ENCODE data around the gene TYROBP.
A peak's percentile ranks its signal among the peaks of the same experiment; 100 is the strongest.

The TYROBP gene

DNA sequence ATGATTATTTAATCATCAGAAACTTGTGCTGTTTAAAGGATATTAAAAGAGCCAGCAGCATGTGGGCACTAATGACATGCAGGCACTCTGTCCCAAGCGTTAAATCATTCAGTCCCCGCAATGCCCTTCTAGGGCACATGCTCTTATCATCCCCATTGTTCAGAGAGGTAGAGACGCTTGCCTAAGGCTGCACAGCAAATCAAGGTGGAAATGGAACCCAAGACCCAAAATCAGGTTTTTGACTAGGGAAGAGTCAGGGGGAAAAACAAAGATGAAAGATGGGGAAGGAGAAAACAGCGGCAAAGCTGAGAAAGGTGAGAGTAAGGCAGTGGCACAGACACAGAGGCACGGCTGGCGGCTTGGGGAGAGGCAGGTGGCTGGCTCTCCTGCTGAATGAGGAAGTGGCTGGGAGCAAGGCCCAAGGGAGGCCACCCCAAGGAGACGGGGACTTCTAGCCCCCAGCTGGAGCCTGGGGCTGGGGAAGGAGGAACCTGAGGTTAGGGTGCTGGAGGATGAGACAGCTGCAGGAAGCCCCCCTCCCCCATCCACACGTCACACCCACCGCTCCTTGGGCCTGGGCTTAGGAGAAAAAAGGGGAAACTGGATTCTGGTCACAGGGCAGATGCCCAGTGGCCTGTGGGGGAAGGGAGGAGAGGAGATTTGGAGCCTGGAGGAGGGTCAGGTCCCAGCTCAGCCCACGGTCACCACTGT lies 1.0 kb upstream of the TYROBP start:
- H3K27me3 ChIP-seq (ENCODE audit: insufficient read depth, low read depth), result peaks cover 2% of the 10 kb centered on the region; the same call in 1 of the 2 replicates
- no peak overlapping the region for H2AFZ ChIP-seq (ENCODE audit: low read depth)
- H3K4me1 ChIP-seq (ENCODE audit: low read depth, poor library complexity, severe bottlenecking), result no peaks in the 10 kb centered on the region
- no peak overlapping the region for H3K4me2 ChIP-seq
- H3K36me3 ChIP-seq (ENCODE audit: insufficient read depth), result no peaks in the 10 kb centered on the region
- no peaks in the 10 kb centered on the region for H3K79me2 ChIP-seq (ENCODE audit: insufficient read depth, low read depth)
- no peak overlapping the region for H3K4me3 ChIP-seq (IDR thresholded peaks at IDR 0.05; ENCODE audit: insufficient read depth, low read depth, low read length)
- H4K20me1 ChIP-seq (ENCODE audit: insufficient read depth), result no peaks in the 10 kb centered on the region
- no peak overlapping the region for H3K9ac ChIP-seq
- H3K27ac ChIP-seq, result no peak overlapping the region
- TF ChIP-seq, protein P1, sequence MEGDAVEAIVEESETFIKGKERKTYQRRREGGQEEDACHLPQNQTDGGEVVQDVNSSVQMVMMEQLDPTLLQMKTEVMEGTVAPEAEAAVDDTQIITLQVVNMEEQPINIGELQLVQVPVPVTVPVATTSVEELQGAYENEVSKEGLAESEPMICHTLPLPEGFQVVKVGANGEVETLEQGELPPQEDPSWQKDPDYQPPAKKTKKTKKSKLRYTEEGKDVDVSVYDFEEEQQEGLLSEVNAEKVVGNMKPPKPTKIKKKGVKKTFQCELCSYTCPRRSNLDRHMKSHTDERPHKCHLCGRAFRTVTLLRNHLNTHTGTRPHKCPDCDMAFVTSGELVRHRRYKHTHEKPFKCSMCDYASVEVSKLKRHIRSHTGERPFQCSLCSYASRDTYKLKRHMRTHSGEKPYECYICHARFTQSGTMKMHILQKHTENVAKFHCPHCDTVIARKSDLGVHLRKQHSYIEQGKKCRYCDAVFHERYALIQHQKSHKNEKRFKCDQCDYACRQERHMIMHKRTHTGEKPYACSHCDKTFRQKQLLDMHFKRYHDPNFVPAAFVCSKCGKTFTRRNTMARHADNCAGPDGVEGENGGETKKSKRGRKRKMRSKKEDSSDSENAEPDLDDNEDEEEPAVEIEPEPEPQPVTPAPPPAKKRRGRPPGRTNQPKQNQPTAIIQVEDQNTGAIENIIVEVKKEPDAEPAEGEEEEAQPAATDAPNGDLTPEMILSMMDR (conservative IDR thresholded peaks at IDR 0.05; ENCODE audit: low read depth, low read length), result no peak

DNA sequence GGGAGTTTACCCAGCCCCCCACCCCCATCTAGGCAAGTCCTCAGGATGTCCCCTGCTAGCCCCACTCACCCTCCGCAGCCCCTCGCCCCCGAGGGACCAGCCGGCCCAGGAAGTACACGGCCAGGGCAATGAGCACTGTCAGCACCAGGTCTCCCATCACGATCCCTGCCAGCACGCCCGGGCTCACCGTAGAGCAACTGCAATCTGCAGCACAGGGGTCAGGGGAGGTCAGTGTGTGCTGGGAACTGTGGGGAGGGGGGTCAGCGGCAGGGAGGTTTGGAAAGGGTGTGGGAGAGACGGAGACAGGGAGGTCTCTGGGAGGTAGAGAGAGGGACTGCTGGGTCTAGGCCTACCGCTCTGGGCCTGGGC lies 734 bp downstream of the TYROBP start:
- peaks cover 9% of the 10 kb centered on the region for H3K4me1 ChIP-seq (ENCODE audit: low read depth, poor library complexity, severe bottlenecking)
- TF ChIP-seq, protein P1 (conservative IDR thresholded peaks at IDR 0.05; ENCODE audit: low read depth, low read length), result no peak
- no peaks in the 10 kb centered on the region for H3K36me3 ChIP-seq (ENCODE audit: insufficient read depth)
- H4K20me1 ChIP-seq (ENCODE audit: insufficient read depth), result no peaks in the 10 kb centered on the region
- no peak overlapping the region for H3K27ac ChIP-seq
- no peaks in the 10 kb centered on the region for H3K79me2 ChIP-seq (ENCODE audit: insufficient read depth, low read depth)
- H2AFZ ChIP-seq (ENCODE audit: low read depth), result no peak overlapping the region
- H3K4me2 ChIP-seq, result no peak overlapping the region
- H3K9ac ChIP-seq, result no peak overlapping the region
- H3K4me3 ChIP-seq (IDR thresholded peaks at IDR 0.05; ENCODE audit: insufficient read depth, low read depth, low read length), result no peak overlapping the region
- H3K27me3 ChIP-seq (ENCODE audit: insufficient read depth, low read depth), result peaks cover 2% of the 10 kb centered on the region; the same call in 1 of the 2 replicates

DNA sequence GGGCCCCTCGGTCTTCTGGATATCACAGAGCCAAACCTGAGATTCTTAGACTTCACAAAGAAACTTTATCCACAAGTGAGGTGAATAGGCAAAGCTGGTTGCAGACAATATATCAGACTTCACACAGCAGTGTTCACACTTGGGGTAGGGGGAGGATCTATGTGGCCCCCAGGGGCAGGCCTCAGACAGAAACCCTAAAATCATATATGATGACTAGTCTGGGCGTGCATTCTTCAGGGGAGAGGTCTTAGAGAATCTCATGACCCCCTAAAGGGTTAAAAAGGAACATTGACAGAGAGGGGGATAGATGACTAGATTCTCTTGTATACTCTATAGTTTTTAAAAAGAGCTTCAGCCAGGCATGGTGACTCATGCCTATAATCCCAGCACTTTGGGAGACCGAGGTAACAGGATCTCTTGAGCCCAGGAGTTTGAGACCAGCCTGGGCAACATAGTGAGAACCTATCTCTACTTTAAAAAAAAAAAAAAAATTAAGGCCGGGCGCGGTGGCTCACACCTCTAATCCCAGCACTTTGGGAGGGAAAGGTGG lies 2.8 kb downstream of the TYROBP start:
- Histone ChIP-seq H3K9ac (no peak overlapping the region), H2AFZ (ENCODE audit: low read depth) (no peak overlapping the region), H3K36me3 (ENCODE audit: insufficient read depth) (no peaks in the 10 kb centered on the region), H3K27me3 (ENCODE audit: insufficient read depth, low read depth) (no peaks in the 10 kb centered on the region), H3K4me1 (ENCODE audit: low read depth, poor library complexity, severe bottlenecking) (peaks cover 18% of the 10 kb centered on the region), H3K27ac (no peak overlapping the region), H4K20me1 (ENCODE audit: insufficient read depth) (no peaks in the 10 kb centered on the region), H3K4me2 (no peak overlapping the region), H3K4me3 (IDR thresholded peaks at IDR 0.05; ENCODE audit: insufficient read depth, low read depth, low read length) (no peak overlapping the region), H3K79me2 (ENCODE audit: insufficient read depth, low read depth) (no peaks in the 10 kb centered on the region)
- TF ChIP-seq, protein P1 (conservative IDR thresholded peaks at IDR 0.05; ENCODE audit: low read depth, low read length), result no peak

DNA sequence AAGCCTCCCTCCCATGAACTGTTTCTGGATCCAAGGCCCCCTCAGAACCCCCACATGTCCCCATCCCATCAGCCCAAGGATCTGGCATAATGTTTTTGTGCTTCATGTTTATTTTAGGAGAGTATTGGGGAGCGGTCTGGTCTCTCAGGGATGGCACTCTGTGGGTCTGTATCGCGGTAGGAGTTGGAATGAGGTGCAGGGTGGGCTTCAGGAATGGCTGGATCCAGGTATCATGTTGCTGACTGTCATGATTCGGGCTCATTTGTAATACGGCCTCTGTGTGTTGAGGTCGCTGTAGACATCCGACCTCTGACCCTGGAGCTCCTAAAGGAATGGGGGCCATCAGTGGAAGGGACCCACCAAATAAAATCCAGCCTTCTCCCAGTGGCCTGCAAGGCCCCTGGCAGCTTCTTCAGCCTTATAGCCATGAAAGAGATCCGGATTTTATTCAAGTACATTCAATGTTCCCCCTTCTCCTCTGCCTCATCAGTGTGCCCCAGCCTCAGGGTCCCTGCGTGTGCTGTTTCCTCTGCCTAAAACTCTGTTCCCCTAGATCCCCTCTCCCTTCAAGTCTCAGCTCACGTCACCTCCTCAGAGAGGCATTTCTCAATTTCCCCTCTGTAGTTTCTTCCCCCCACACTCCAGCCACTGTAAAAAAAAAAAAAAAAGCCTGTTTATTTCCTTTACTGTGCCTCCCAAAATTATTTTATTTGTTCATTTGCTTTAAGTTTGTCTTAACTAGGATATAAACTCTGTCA lies 3.6 kb downstream of the TYROBP start:
- TF ChIP-seq, protein P1 (conservative IDR thresholded peaks at IDR 0.05; ENCODE audit: low read depth, low read length), result no peak
- Histone ChIP-seq H3K9ac (no peak overlapping the region), H2AFZ (ENCODE audit: low read depth) (peak overlapping the region; percentile 87; the same call in 1 of the 2 replicates), H3K4me1 (ENCODE audit: low read depth, poor library complexity, severe bottlenecking) (peaks cover 18% of the 10 kb centered on the region), H3K27me3 (ENCODE audit: insufficient read depth, low read depth) (no peaks in the 10 kb centered on the region), H3K4me3 (IDR thresholded peaks at IDR 0.05; ENCODE audit: insufficient read depth, low read depth, low read length) (no peak overlapping the region), H4K20me1 (ENCODE audit: insufficient read depth) (no peaks in the 10 kb centered on the region), H3K79me2 (ENCODE audit: insufficient read depth, low read depth) (0 out of 2 replicates have a peak, but pooled peaks cover under 1% of the 10 kb centered on the region), H3K27ac (no peak overlapping the region), H3K4me2 (no peak overlapping the region), H3K36me3 (ENCODE audit: insufficient read depth) (no peaks in the 10 kb centered on the region)
